Brain pericyte (primary cell): Measurements from ENCODE around the gene SEC14L5.
A peak's percentile ranks its signal among the peaks of the same experiment; 100 is the strongest.

Source experiments
- DNase-seq: peaks from one replicate; pipeline ENCODE4 v3.0.0-alpha.2; 2012; ENCODE audit warnings: low read depth, low spot score

SEC14L5 gene

DNA sequence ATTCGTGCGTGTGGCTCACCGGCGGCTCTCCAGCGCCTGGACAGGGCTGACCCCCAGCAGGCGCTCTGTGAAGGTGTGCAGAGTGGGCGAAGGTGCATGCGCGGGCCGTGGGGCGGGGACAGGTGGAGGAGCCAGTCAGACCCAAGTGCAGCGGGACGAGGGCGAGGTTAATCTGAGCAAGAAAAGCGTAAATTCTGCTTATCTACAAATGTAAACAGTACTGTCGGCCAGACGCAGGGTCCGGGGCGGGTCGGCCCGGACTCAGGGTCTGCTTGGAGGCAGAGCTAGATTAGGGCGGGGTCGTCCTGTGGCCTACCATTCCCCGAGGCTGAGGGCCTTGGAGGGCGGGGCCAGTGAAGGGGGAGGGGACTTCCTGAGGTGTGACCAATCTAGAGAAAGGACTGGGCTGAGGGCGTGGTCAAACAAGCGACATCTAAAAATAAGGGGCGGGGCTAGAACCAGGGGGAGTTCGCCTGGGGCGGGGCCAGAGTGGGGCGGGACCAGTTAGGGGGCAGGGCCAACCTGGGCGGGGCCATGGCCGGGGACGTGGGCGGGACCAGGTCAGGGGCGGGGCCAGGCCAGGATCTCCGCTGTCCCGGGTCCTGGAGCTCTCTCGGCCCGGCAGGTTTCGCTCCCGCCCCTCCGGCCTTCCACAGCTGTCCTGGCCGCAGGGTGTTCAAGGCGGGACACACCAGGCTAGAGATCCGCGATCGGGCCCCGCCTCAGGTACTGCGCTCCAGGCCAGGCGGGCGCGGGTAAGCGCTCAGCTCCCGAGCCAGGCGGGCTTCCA is at the start of gene SEC14L5:
Gene SEC14L5 (plus strand): TSS at position 611 of the 790 bp plus-strand sequence. CDS start 994 bp downstream, outside the sequence.
- peak; percentile 77 for DNase-seq

DNA sequence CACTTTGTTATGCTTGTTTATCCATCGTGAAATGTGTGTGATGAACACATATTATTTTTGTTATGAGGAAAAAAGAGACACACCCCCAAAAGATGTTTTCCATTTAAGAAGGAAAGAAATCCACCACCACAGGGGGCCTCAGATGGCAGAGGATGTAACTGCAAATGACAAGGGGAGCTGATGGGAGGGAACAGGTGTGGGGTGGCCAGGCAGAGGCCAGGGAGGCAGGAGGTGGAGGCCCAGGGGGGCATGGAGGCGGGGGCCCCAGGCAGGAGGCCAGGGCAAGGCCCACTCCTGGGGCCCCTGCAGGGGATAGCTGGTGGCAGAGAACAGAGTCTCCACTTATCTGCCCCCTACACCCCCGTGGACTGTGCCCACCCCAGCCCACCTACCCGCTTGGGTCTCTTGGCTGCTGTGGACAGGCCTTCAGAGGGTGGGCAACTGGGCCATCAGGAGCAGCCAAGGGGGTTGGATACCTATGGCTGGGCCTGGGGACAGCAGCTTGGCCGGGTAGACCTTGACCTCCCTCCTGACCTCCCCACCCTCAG is 49.2 kb upstream of the SEC14L5 start:
- no peak for DNase-seq

DNA sequence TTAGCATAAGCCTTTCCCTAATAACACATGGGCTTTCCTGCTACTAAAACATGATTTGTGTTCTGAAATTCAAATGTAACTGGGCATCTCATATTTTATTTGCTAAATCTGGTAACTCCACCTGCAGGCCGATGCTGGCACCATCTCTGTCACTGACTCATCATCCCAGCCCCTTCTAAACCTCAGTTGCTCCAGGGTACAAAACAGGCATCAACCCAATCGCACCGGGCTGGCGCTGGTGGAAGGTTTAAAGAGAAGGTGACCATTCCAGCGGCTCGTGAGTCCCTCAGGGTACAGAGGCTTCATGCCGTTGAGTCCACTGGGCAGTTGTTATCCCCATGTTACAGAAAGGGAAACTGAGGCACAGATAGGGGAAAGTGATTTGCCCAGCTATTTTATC is 48.3 kb upstream of the SEC14L5 start:
- DNase-seq: no peak

DNA sequence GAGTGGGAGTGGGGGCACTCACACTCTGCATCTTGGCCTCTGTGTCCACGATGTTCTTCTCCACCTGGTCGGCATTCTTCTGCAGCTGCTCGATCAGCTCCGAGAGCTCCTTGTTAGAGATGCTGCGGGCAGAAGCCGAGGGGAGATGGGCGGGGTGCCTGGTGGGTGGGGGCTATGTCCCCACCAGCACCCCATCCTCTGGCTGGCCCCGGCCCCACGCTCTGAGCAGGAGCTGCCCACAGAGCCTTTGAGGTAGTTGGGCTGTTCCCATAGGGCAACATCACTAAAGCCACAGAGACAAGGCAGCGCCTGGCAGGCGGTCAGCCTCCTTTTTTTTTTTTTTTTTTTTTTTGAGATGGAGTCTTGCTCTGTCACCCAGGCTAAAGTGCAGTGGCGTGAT is 47.3 kb upstream of the SEC14L5 start:
- DNase-seq: no peak

- no peak for DNase-seq
These were observed 46.2 kb upstream of the SEC14L5 start for GRCh38 chr16:4911970-4912386.

DNA sequence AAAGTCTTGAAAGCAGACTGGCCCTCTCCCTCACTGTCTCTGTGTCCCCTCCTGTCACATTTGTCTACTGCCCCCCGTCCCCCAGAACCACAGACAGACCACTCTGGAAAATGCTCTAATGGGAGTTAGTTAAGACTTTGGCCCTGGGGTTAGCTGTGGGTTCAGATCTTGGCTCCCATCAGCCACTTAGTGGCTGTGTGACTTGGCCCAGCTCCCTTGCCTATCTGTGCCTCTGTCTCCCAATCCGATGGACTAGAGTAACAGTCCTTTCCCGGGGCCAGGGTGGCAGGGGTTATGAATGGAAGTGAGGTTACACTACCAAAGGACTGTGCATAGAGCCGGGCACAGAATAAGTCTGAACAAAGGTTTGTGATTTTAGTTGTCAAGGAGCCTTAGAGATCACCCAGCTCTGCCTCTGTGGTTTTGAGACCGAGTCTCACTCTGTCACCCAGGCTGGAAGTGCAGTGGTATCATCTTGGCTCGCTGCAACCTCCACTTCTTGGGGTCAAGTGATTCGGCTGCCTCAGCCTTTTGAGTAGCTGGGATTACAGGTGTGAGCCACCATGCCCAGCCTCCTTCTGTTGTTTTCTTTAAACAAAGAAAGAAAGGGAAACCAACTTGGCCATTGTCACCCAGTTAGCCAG is 44.9 kb upstream of the SEC14L5 start:
- no peak for DNase-seq

GRCh38 chr16:4913774-4914525 is 44.2 kb upstream of the SEC14L5 start:
- no peak for DNase-seq

GRCh38 chr16:4914528-4915225 is 43.5 kb upstream of the SEC14L5 start:
- no peak for DNase-seq

- DNase-seq: peak; percentile 85
These were observed 42.8 kb upstream of the SEC14L5 start for GRCh38 chr16:4915226-4915761.

DNA sequence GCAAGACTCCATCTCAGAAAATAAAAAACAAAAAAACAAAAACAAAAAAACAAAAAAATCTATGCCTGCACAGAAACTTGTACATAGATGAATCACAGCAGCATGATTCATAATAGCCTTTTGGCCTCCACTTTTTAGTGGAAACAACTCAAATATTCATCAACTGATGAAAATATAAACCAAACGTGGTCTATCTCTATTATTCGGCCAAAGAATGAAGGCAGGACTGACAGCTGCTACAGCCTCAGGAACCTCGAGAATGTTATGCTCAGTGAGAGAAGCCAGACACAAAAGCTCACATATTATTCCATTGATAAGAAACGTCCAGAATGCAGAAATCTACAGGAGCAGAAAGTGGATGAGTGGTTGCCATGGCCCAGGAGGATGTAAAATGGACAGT is 41.0 kb upstream of the SEC14L5 start:
- DNase-seq: no peak

GRCh38 chr16:4918781-4919251 is 39.3 kb upstream of the SEC14L5 start:
- DNase-seq: no peak

- no peak for DNase-seq
These were observed 37.3 kb upstream of the SEC14L5 start for GRCh38 chr16:4920826-4921225.

DNA sequence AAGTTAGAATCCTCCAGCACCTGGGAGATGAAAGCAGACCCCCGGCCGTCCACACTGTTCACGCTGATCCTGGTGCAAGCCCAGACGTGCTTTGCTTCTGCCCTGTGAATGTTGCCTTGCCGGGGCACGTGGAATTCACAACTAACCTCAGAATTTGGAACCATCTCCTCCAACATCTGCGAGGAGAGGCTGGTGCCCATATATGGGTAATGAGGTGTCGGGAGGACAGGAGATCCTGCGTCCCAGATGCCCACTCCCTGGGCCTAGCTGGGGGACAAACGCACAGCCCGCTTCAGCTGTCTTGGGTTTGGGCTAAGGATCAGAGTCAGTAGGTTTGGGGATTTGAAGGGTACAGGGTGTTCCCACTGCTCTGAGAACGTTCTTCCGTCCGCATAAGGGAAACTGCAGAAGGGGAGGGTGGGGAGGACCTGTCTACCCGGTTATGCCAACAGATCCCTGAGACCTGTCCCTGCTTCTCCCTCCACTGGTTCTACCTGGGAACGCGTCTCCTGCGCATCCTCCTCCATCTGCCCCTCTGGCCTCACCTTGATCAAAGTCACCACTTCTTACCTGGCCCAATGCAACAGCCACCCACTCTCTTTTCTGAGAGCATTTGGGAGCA is 35.3 kb upstream of the SEC14L5 start:
- no peak for DNase-seq

DNA sequence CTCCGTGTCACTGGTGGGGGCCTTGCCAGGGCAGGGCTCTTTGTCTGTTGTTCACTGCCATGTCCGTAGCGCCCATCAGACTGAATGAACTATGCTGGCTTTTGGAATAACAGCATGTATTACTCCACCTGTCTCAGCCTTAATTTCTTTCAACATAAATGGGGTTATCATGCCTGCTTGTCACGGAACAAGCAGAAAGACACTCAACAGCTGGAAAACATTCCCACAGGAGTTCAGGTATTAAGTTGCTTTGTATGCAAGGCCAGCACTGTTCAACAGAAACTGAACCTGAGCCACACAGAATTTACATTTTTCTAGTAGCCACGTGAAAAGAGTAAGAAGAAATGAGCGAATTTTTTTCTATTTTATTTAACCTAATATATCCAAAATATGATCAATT is 34.3 kb upstream of the SEC14L5 start:
- DNase-seq: no peak

DNA sequence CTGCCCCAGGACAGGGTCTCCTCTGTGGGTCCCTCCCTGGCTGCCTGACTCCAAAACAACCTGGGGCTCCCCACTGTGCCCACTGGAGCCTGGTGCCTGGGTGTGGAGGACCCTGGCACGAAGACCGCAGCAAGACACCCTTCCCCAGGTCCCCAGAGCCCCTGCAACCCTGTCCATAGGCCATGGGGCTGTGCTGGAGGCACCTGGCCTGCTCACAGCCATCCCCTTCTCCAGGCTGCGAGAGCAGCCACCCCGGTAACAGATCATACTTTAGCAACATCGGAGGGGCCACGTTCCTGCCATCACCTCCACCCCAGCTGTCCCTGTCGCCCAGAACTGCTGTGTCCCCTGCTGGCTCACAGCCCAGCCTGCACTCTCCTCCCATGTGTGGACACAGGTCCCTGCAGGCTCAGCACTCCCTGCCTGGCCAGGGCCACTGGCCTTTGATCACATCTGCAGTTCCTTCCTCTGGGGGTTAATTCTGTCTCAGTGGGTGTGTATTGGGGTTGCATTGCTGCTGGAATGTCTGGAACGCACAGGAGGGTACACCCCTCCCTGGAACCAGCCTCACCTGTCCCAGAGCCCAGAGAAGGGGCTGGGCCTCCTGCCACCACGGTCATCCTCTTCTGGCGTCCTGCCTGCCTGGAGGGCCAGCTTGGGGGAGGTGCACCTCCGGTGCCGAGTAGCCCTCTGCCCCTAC is 33.4 kb upstream of the SEC14L5 start:
- no peak for DNase-seq

DNA sequence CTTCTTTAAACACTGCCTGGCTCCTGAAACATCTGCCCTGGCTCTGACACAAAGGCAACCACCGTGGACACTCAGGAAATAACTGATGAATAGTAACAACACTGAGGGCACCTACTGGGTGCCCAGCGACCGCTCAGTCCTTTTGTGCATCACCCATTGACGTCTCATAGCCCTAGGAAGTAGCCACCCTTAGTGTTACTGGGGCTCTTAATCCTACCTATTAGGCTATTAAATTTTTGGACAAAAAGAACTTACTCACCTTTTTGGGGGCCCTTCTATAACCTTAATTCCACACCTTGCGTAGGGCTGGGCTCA is 32.9 kb upstream of the SEC14L5 start:
- no peak for DNase-seq

DNA sequence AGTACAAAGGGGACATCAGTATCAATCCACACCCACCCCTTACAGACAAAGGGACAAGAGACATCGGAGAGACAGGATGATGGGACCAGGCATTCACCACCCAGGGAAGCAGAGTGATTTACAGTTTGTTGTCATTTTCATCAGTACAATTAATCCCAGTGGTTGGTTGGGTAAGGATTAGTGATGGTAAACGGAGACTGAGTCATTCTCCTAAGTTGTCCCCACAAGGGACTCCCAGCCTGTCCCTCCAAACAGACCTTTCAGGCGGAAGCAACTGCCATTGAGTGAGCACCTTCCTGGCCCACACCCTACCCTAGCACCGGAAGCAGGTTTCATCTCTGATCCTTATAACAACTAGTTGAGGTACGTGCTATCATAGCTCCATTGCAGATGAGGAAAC is 32.3 kb upstream of the SEC14L5 start:
- DNase-seq: no peak

GRCh38 chr16:4926928-4927327 is 31.2 kb upstream of the SEC14L5 start:
- no peak for DNase-seq

DNA sequence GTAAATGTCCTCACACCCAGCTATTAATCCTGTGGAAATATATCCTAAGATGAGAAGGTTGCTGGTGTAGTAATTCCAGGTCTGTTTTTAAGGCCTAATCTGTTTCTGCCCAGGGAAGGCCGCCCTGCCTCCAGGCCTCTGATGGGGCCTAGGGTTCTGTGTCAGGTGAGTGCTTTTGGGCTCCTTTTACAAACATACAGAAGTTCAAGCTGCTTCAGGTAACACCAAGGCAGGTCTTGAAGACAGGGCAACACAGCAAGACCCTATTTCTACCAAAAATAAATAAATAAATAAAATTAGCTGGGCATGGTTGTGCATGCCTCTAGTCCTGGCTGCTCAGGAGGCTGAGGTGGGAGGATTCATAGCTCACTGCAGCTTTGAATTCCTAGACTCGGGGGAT is 30.5 kb upstream of the SEC14L5 start:
- no peak for DNase-seq

DNA sequence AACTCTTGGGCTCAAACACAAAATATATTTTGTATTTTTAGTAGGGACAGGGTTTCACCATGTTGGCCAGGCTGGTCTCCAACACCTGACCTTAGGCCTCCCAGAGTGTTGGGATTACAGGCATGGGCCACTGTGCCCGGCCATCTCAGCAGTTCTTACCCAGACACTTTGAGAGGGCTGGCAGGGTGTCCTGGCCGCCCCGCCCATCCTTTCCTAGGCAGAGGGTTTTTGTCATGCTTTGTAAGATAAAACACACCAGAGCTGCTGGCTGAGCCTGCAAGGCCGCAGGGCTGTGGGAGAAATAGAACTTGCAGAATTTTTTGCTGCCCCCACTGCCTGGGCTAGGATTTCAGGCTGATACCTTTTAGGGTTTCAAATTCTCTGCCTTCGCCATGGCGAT is 29.9 kb upstream of the SEC14L5 start:
- DNase-seq: no peak
